NCI-H345 treated with DMSO at 0.1 percent for 48 hours (cell line): ENCODE data around the gene SURF1.
"Not testable (repeated sequence)": the region's sequence is repeated elsewhere in the genome, so short reads cannot be mapped to it uniquely, and the experiment has no call there.

ENCODE experiments used
- DNase-seq: peaks from one replicate; lab custom pipeline; 2025; ENCODE audit not compliant: unreplicated experiment; lab: John Stamatoyannopoulos, UW

SURF1 gene

DNA sequence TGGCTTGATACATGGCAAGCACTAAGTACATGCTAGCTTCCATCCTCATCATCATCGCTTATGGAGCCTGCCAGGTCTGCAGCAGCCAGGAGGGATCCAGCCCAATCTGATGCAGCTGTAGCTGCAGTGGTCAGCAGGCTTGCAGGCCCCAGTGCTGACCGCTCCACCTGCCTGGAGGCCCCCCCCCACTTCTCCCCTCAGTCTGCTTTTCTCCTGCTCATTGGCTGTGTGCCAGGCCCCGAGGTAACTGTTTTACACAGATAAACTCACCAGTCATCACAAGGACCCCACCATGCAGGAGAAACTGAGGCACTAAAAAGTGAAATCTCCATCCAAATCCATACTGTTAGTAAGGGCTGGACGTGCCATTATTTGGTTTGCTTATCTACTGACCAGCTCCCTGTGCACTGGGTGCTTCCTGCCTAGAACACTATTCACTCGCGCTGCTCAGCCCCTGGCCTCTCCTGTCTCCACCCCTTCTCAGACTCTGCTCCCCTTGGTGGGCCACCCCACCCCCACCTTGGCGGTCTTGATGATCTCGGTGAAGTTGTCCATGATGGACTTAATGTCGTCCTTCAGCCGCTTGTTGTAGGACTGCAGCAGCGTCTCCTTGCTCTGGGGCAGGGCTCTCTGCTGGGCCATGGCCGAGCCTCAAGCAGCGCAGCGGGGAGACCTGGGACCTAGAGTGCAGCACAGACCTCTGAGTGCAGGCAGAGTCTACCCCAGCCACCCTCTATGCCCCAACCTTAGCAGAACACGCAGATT, 10.1 kb downstream of the SURF1 start:
- DNase-seq: no peak

DNA sequence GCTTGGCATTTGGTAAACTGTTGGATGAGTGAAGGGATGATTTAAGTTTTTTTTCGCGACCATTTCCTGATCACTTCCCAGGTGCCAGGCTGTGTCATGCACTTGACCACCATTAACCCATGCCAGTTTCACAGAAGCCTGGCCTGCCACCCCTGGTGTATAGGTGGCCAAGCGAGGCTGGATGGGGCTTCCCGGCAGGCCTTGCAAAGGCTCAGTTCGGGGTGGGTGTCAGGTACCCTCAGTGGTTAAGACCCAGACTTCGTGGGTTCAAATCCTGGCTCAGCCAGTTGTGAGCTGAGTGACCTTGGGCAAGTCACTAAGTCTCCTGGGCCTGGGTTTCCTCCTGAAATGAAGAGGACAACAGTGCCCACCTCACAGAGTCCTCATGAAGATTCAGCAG, 10.7 kb downstream of the SURF1 start:
- DNase-seq: no peak

DNA sequence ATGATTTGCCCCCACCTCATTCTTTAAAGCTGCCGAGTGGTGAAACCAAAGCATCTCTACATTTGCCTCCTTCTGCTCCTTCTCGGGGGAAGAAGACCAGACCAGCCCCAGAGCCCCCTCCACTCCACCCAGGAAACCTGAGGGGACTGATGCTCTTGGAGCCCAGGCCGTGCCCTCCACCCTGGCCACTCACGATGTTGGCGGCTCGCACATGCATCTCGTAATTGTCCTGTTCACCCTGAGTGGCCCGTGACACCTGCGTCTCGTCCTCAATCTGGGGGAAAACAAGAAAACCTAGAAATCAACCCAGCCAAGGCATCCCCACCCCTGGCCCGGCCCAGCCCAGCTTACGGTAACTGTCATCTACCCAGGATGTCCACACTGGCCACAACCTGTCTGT, 11.3 kb downstream of the SURF1 start:
- no peak for DNase-seq

DNA sequence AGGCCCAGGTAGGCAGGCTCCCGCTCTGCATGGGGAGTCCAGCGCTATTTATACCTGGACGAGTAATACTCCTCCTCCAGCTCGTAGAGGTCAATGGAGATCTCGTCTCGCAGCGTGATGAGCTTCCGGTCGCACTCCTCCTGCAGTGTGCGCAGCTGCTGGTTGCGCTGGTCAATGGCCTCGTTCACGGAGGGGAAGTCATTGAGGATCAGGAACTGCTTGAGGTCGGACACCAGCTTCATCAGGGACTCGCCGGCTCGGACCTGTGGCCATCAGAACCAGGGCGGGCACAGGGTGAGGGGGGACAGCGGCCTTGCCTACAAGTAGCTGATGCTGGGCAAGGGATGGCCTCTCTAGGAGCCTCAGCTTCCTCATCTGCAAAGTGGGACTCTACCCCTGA, 12.2 kb downstream of the SURF1 start:
- DNase-seq: no peak

DNA sequence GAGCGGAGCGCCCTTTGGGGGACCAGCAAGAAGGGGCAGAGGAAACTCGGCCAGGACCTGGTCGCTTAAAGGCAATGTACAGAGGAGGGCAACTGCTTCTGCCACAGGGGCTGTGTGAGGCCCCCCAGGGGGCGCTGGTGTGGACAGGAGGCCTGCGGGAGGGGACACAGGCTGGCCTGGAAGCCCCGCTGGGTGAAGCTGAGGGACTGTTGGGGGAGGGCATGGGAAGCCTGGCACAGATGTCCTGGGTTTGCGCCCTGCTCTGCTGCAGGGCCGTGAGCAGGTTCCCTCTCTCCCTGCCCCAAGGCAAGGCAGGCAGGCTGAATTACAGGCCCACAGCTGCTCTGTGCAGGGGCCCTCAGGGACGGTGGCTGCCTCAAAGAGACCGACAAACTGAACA, 13.7 kb downstream of the SURF1 start:
- no peak for DNase-seq

DNA sequence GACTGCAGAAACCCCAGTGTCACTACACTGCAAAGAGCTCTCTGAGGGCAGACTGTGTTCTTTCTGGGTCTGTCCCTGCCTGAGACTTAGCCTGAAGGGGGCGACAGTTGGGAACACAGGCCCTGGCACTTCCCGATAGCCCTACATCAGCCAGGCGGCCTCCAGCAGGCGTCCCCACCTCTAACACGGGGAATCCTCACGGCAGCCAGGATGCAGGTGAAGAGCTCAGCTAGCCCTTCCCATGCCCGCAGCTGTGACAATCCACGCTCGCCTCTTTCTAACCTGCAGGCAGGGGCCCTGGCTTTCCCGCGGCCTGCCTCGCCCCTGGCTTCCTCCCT, 14.2 kb downstream of the SURF1 start:
- no peak for DNase-seq

DNA sequence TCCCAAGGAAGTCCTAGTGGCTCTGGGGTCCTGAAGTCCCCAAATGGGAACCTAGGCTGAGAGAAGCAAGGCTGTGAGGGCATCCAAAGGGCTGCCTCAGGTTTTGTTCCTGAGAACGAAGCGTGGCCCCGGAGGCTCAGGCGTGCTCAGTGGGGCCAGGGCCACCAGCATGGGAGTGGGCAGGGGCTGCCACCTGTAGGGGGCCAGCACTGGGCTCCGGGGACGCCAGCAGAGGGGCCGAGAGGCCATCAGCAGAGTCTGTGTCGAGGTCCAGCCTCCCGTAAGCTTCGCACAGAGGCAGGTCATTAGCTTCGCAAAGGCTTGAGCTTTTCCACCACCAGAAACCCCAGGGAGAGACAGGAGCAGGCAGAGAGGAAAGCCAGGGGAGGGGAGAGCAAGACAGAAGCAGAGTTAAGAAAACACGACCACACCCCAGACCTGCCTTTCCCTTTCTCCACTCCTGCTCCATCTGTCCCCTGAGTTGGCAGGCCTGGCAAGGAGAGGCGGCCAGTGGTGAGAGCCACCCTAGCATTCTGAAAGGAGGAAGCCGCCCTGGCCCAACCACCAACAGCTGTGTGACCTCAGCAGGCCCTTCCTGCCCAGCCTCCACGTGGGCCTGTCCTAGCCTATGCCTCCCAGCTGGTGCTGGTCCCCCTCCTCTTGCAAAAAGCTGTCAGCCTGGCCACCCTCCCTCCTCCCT, 14.8 kb downstream of the SURF1 start:
- no peak for DNase-seq

DNA sequence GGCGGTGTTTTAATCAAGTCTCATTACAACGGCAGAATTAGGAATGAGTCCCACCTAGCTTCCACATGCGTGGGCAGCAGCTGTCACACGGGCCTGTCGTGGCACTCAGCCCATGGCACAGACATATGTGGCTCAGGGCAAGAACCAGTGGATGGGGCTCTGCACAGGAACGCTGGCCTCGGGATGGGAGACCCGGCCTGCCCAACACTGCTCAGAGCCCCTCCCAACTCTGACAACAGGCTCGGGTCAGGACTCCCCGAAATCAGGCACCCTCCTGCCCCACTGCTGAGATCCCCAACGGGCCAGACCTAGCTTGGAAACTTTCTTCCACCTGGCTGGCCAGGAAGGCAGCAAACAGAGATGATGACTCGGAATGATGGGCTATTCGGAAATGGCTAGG, 15.4 kb downstream of the SURF1 start:
- no peak for DNase-seq

DNA sequence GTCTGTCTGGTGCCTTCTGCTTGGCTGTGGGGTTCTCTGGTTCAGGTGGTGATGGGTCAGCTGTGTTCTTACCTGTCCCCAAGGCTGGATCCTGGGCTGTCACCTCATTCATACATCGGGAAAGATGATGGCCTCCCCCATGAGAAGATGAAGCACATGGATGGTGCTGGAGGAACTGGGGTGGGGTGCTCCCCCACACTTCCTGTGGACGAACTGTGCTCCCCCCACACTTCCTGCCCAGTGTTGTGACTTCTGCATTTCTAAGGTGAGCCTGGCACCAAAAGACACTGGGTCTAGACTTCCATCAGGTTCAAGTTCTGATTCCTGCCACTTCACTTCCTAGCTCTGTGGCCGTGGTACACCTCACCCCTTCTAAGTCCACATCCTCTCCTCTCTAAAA, 16.0 kb downstream of the SURF1 start:
- DNase-seq: no peak

DNA sequence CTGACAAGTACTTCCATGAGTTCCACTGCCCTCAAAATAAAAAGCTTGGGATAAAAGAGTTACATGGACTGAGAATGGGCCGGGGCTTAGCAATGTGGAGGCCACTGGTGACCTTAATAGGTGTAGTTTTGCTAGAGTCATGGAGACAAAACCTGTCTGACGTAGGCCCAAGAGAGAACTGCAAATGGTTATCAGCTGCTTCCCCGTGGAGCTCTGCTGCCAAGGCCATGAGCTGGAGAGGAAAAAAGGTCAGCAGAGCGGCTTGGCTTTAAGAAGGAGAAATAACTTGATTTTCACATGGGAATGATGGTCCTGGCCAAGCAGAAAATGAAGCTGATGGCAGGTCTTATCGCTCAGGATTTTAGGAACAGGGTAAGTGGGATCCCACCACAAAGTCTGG, 16.6 kb downstream of the SURF1 start:
- no peak for DNase-seq

DNA sequence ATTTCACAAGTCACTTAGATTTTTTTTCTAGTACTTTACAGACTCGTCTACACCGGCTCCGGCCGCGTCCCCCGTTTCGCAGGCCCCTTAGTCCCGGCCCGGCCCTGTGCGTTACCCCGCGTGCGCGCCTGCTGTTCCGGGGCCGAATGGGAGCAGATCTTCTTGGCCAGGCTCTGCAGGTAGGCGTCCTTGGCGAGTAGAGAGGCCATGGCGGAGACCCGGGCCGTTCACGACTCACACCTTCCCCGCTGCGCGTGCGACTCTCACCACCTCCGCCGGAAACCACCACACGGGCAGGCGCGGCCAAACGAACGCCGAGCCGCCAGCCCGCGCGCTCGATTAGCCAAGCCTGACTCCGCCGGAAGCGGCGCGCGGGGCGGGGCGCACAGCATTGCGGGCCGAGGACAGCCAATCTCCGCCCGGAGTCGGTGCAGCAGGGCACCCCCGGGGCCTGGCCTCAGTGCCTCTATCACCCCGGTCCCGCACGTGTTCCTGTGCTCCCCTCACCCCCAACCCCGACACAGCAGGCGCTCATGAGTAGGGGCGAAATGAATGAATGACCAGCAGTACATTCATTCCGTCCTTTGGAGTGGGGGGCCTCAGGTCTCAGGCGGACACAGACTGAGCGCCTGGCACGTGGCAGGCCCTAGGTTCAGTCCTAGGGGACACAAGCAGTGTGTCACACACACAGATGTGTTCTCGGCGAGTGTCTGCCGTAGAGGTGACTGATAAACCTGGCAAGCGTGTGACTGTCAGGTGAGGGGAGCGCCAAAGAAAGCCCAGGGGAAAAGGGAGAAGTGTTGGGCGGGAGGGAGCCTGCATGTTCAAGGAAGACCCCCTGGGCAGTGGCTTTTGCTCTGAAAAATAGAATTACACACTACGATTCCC, 20.1 kb downstream of the SURF1 start, which contains the start of gene SURF6:
Gene SURF6 (minus strand): TSS at position 265 of the 888 bp plus-strand sequence. CDS start 56 bp downstream, at position 209.
- DNase-seq: peak; percentile 76

DNA sequence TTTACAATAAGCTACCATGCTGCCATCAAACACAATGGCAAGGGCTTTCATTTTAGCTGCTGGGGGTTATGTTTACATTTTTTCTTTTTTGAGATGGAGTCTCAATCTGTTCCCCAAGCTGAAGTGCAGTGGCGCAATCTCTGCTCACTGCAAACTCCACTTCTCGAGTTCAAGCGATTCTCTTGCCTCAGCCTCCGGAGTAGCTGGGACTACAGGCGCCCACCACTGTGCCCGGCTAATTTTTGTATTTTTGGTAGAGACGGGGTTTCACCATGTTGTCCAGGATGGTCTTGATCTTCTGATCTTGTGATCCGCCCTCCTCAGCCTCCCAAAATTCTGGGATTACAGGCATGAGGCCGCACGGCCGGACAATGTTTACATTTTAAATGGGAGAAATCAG, 21.4 kb downstream of the SURF1 start:
- not testable (repeated sequence) for DNase-seq

DNA sequence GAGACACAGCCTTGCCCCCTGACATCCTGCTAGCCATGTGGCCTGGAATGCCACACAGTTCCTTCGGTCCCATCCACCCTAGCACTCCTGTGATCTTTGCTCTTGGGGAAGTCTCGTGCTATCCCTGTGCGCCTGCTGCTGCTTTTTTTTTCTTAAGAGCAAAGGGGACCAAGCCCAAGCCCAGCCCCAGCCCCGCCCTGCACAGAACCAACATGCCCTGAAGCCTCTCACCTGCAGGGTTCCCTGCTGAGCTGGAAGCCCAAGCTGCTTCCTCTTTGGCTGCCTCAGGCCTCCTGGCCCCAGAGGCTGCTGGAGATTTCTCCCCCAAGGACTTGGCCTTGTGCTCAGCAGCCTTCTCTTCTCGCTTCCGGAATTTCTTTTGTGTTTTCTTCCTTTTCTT, 22.1 kb downstream of the SURF1 start:
- DNase-seq: no peak

DNA sequence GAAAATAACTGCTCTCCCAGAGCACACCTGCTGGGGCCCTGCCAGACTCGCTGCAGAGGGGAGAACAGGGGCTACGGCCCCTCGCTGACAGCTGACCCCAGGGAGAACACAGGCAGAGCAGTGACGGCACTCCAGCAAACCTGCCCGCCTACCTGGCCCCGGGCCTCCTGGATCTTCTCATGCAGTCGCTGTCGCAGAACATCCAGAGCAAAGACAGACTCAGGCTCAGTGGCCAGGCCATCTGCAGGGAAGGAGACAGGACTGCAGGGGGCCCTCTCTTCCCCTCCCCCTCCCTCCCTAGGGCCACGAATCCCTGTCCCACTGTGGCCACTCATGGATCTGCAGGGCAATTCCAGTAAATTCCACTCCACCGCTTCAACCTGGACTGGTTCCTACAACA, 22.7 kb downstream of the SURF1 start:
- DNase-seq: no peak

DNA sequence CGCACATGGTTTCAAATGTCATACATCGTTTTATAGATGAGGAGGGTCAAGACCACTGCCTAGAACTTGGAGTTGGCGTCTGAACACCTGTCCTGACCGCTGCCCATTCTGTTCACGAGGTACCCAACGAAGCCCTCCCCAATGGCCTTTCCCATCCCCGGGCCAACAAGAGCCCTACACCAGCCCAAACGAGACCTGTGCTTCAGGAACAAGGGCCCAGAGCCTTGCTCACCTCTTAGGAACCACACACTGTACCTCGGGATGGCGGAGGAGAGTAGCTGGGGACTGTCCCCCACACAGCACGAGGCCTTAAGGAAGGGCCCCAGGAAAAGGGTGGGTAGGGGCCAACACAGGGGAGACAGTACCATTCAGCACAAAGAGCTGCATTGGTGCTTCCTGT, 23.3 kb downstream of the SURF1 start:
- no peak for DNase-seq

DNA sequence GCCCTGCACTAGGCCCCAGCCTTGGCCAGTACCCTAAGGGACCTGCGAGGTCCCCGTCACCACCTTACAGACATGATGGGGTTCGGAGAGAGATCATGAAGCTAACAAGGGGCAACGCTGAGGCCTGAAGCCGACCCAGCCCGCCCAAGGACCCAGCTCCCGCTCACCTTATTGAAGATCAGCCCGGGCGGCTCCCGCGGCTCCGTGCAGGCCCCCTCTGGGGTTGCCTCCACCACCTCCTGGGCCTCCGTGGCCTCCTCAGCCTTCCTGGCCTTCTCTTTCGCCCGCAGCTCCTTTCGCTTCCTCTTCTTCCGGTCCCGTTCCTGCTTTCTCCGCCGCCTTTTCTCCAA, 23.9 kb downstream of the SURF1 start:
- no peak for DNase-seq

DNA sequence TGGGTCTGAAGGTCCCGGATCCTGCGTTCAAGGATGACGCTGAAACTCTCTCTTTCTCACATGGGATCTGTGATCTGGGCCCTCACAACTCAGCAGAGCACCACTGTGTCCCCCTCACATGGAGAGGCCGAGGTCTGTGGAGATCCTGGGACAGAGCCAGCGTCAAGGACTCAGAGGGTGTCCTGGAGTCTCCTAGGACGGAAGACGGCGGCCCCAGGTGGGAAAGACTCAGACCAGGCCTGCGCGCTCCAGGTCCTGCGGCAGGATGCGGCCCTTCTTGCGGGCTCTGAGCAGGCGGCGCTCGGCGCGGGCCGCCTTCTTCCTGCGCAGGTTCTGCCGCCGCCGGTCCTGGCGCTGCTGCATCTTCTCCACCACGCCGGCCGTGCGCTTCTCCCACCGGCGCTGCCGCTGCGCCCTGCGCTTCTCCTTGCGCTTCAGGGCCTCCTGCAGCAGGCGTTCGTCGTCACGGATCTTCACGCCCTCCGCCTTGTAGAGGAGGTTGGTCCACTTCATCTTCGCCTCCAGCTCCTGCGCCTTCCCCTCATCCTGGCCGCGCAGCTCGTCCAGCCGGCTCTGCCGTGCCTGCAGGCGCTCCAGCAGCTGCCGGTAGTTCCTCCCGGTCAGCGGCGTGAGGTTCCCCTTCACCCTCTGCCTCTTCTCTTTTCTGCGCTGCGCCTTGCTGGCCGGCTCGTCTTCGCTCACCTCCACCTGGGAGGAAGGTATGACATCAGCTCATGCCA, 24.5 kb downstream of the SURF1 start:
- no peak for DNase-seq

DNA sequence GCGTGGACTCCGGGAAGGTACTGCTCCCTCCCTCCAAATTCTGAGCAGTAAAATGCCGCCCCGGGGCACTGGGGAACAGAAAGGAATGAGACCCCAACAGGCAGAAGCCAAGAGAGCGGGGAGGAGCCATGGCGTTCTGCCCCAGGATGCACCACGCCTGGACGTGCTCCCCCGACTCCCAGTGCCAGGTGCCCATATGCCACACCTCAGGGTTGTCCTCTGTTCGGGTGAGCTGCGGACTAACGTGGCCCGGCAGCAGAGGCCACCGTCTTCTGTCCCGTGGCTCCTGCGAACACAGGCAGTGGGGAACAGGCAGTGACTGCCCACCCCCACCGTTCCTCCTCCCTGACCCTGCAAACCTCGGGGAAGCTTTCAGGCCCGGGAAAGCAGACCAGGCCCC, 25.1 kb downstream of the SURF1 start:
- no peak for DNase-seq

DNA sequence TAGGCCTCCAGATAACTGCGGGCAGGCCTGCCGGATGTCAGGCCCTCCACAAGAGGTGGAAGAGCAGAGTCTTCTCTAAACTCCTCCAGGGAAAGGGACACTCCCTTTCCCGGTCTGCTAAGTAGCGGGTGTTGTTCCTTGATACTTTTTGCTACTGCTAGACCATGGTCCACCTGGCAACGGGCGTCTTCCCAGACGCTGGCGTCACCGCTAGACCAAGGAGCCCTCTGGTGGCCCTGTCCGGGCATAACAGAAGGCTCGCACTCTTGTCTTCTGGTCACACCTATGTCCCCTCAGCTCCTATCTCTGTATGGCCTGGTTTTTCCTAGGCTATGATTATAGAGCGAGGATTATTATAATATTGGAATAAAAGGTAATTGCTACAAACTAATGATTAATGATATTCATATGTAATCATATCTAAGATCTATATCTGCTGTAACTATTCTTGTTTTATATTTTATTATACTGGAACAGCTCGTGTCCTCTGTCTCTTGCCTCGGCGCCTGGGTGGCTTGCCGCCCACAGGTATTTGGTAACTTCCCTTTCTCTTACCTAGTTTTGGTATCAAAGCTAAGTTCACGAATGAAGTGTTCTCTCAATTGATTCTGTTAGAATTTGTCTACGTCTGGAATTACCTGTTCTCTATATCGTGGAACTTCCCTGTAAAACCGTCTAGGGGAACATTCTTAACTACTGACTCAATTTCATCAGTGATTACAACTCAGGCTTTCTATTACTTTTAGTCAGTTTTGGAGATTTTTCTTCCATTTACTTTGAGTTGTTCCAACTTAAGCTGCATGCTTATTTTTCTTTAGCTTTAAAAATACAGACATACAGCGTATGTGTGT, 26.8 kb downstream of the SURF1 start:
- not testable (repeated sequence) for DNase-seq

DNA sequence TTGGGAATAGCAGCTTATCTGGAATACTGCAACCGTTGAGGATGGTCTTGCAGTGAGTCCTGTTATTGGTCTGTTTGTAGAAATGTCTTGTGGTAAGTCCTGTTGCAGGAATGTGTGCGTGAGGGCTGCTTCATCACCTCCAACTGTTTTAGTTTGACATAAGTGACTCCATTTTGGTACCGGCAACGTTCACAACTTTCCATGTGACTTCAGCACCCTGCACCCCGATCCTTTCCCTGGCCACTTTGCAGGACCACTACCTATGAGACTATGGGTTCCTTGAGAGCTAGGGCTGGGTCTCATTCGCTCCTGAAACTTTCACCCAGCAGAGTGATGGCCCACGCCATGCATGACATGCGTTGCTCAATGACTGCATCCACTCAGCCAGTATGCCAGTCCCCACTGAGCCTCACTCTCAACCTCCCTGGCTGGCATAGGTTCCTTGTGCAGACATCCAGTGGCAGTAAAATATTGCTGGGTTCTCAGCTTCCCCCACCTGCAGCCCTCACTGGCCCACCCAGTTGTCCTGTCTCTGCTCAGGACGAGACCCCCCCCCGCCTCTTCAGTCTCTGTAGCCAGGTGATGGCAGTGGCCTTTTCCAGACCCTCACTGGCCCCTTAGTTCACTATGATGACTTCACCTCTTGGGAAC, 28.3 kb downstream of the SURF1 start:
- no peak for DNase-seq
